Stomach (tissue), 9 donors: Measurements from ENCODE around the gene MMP19. TPM values are rescaled to one million over a fixed set of nuclear protein-coding genes. Genes with fewer than 3 reads are reported as not detected.

ENCODE experiments used
- DNase-seq, 2 donors: peaks; one replicate each; pipeline versions ENCODE4 v3.0.0 to v3.0.0-alpha.2; 2013 to 2019
- H3K27ac ChIP-seq, 5 donors: fragments of 200-600 bp in 4 of 5; sonication (generic) in 4 of 5; one replicate each; pipeline ENCODE4 v1.5.1; 2013 to 2019; ENCODE audit warnings: mild to moderate bottlenecking in 1 of 5, moderate library complexity in 1 of 5
- H3K27me3 ChIP-seq, 3 donors: fragments of 200-600 bp; sonication (generic); one replicate each; pipeline ENCODE4 v1.5.1; 2017 to 2019; ENCODE audit warnings: mixed run types in 1 of 3
- H3K36me3 ChIP-seq, 4 donors: fragments of 200-600 bp; sonication (generic); 1 replicate in 3 of 4; 2 replicates in 1 of 4; pipeline ENCODE4 v1.5.1; 2016 to 2019
- H3K4me1 ChIP-seq, 4 donors: fragments of 200-600 bp; sonication (generic); one replicate each; pipeline ENCODE4 v1.5.1; 2016 to 2019
- H3K4me3 ChIP-seq, 4 donors: fragments of 200-600 bp; sonication (generic) in 3 of 4; one replicate each; pipeline ENCODE4 v1.5.1; 2016 to 2019; ENCODE audit warnings: mild to moderate bottlenecking in 1 of 4
- H3K9me3 ChIP-seq, 4 donors: fragments of 200-600 bp; sonication (generic); one replicate each; pipeline ENCODE4 v1.5.1; 2016 to 2019
- EP300 ChIP-seq: sonication (generic); formaldehyde crosslinking; IDR thresholded peaks from one replicate; pipeline ENCODE4 v1.6.1; 2017; ENCODE audit warnings: antibody characterized with exemption
- POLR2A ChIP-seq, 4 donors: fragments of 450-650 bp; IDR thresholded peaks; one replicate each; pipeline ENCODE4 v1.6.1; 2016; ENCODE audit warnings: antibody characterized with exemption in 4 of 4, control low read depth in 2 of 4, mild to moderate bottlenecking in 1 of 4, moderate library complexity in 1 of 4
- POLR2AphosphoS5 ChIP-seq, 3 donors: sonication (generic); formaldehyde crosslinking; IDR thresholded peaks; one replicate each; pipeline ENCODE4 v1.6.1; 2016; ENCODE audit warnings: antibody characterized with exemption in 3 of 3
- WGBS, 5 donors: extraction: QIAGEN DNeasy Blood & Tissue Kit in 3 of 5; methylation state at CpG; one replicate each; pipeline versions ENCODE4 v1.1.5 to v1.1.7; 2013 to 2018; 5-methylcytosine and 5-hydroxymethylcytosine counted together
- intact Hi-C: fragments of 100-400 bp; cut with DNase I; formaldehyde crosslinking; loops from one replicate; pipeline ENCODE4 v1.15.1; 2023; ENCODE audit warnings: low total_unique reads
- polyA plus RNA-seq, 3 donors: library from polyadenylated mRNA; stranded (reverse); fragments of 200-250 nt; gene quantifications; one replicate each; pipeline ENCODE4 v1.2.3, GENCODE V29; 2013
- total RNA-seq, 5 donors: library from RNA; depleted of rRNA; stranded (reverse); fragments of >200 nt; gene quantifications; one replicate each; pipeline versions ENCODE4 v1.1.0 to v1.2.3, GENCODE V29; 2014 to 2016
- TF ChIP-seq, protein P1 (sequence below), 7 experiments: fragments of 450-650 bp in 4 of 7; fragments of 200-600 bp in 3 of 7; sonication (generic) in 3 of 7; IDR thresholded peaks; one replicate each; pipeline ENCODE4 v1.5.1; 2016 to 2019; ENCODE audit warnings: antibody characterized with exemption in 7 of 7, control low read depth in 2 of 7, mild to moderate bottlenecking in 1 of 7
- donor health status: healthy with polysubstance abuse.
- donor health status: Bipolar disorder and iron deficiency.
- donor health status: healthy.

MMP19 gene
- total and polyA plus RNA-seq, 8 donors: 2.7 to 18.0 (median 10.5) TPM

GRCh38 chr12:55789893-55790292 lies 52.8 kb downstream of the MMP19 start:
- Histone ChIP-seq H3K36me3 (peaks cover 72 to 100% (median 96%) of the 10 kb centered on the region in 4 donors), H3K27ac (no peak overlapping the region), H3K9me3 (no peaks in the 10 kb centered on the region), H3K4me1 (no peaks in the 10 kb centered on the region), H3K27me3 (no peaks in the 10 kb centered on the region), H3K4me3 (no peak overlapping the region)
- intact Hi-C loops: loop anchor here (10.0 kb wide), 1 partner anchor 45 kb away; the partner anchor contains the start of gene GDF11
- no peak for DNase-seq
- 91 to 96% (median 93%) methylated on average over 4 of the region's 4 CpGs for WGBS, 5 donors
- TF ChIP-seq POLR2AphosphoS5 (IDR thresholded peaks at IDR 0.05) (no peak), POLR2A (IDR thresholded peaks at IDR 0.05) (no peak), EP300 (no peak)
- TF ChIP-seq, protein P1, sequence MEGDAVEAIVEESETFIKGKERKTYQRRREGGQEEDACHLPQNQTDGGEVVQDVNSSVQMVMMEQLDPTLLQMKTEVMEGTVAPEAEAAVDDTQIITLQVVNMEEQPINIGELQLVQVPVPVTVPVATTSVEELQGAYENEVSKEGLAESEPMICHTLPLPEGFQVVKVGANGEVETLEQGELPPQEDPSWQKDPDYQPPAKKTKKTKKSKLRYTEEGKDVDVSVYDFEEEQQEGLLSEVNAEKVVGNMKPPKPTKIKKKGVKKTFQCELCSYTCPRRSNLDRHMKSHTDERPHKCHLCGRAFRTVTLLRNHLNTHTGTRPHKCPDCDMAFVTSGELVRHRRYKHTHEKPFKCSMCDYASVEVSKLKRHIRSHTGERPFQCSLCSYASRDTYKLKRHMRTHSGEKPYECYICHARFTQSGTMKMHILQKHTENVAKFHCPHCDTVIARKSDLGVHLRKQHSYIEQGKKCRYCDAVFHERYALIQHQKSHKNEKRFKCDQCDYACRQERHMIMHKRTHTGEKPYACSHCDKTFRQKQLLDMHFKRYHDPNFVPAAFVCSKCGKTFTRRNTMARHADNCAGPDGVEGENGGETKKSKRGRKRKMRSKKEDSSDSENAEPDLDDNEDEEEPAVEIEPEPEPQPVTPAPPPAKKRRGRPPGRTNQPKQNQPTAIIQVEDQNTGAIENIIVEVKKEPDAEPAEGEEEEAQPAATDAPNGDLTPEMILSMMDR (IDR thresholded peaks at IDR 0.05): no peak

GRCh38 chr12:55789171-55789570 lies 53.6 kb downstream of the MMP19 start:
- no peak overlapping the region for H3K4me3 ChIP-seq
- H3K36me3 ChIP-seq: peaks cover 71 to 100% (median 96%) of the 10 kb centered on the region in 4 donors
- H3K4me1 ChIP-seq: no peaks in the 10 kb centered on the region
- WGBS, 5 donors: 86 to 93% (median 89%) methylated on average over 2 of the region's 2 CpGs
- intact Hi-C loops: no loop called here
- H3K9me3 ChIP-seq: no peaks in the 10 kb centered on the region
- H3K27ac ChIP-seq: no peak overlapping the region
- no peaks in the 10 kb centered on the region for H3K27me3 ChIP-seq
- peak in 1 of 2 donors; percentile 5 for DNase-seq
- no peak for TF ChIP-seq EP300
- no peak for TF ChIP-seq POLR2AphosphoS5 (IDR thresholded peaks at IDR 0.05)
- TF ChIP-seq POLR2A (IDR thresholded peaks at IDR 0.05): no peak
- TF ChIP-seq, protein P1 (IDR thresholded peaks at IDR 0.05): no peak

- Histone ChIP-seq H3K4me1 (no peaks in the 10 kb centered on the region), H3K27me3 (no peaks in the 10 kb centered on the region), H3K4me3 (no peak overlapping the region), H3K27ac (no peak overlapping the region), H3K36me3 (peaks cover 73 to 100% (median 96%) of the 10 kb centered on the region in 4 donors), H3K9me3 (no peaks in the 10 kb centered on the region)
- 90 to 95% (median 94%) methylated on average over 7 of the region's 7 CpGs for WGBS, 5 donors
- intact Hi-C loops: no loop called here
- DNase-seq: no peak
- TF ChIP-seq EP300 (no peak), POLR2AphosphoS5 (IDR thresholded peaks at IDR 0.05) (no peak), POLR2A (IDR thresholded peaks at IDR 0.05) (no peak)
- TF ChIP-seq, protein P1 (IDR thresholded peaks at IDR 0.05): no peak
Measured at GRCh38 chr12:55788546-55788945, 54.2 kb downstream of the MMP19 start.

Other genes with a start within 250 kb of the MMP19 start
- gene OR10P1, start 206.0 kb downstream of the MMP19 start, total RNA-seq: not detected
- gene OR10P1, start 206.0 kb downstream of the MMP19 start, polyA plus RNA-seq: not detected
- 100 to 1,000 TPM in 1 of 5 donors, 10 to 100 TPM in 4; 10.3 to 188 (median 58.0) TPM for gene ITGA7, start 135.0 kb downstream of the MMP19 start, total RNA-seq
- gene ITGA7, start 135.0 kb downstream of the MMP19 start, polyA plus RNA-seq: 10 to 100 TPM in 1 of 3 donors, 1 to 10 TPM in 2; 3.5 to 40.6 (median 5.8) TPM
- 100 to 1,000 TPM in 3 of 5 donors, 10 to 100 TPM in 2; 12.8 to 392 (median 114) TPM for gene BLOC1S1, start 126.9 kb downstream of the MMP19 start, total RNA-seq
- gene BLOC1S1, start 126.9 kb downstream of the MMP19 start, polyA plus RNA-seq: 100 to 1,000 TPM; 349 to 451 (median 411) TPM
- gene RDH5, start 122.5 kb downstream of the MMP19 start, total RNA-seq: 10 to 100 TPM in 3 of 5 donors, 1 to 10 TPM in 2; 4.0 to 41.2 (median 19.3) TPM
- gene RDH5, start 122.5 kb downstream of the MMP19 start, polyA plus RNA-seq: 10 to 100 TPM in 1 of 3 donors, 1 to 10 TPM in 2; 3.2 to 10.3 (median 9.7) TPM
- gene CD63, start 113.9 kb downstream of the MMP19 start, total RNA-seq: 1,000 to 10,000 TPM in 1 of 5 donors, 100 to 1,000 TPM in 3, 10 to 100 TPM in 1; 71.2 to 1,329 (median 399) TPM
- gene CD63, start 113.9 kb downstream of the MMP19 start, polyA plus RNA-seq: 100 to 1,000 TPM; 455 to 899 (median 803) TPM
- 1 to 10 TPM in 3 of 5 donors, under 1 TPM in 2; 0.29 to 4.6 (median 1.7) TPM for gene GDF11, start 99.8 kb downstream of the MMP19 start, total RNA-seq
- gene GDF11, start 99.8 kb downstream of the MMP19 start, polyA plus RNA-seq: 1 to 10 TPM; 1.1 to 6.5 (median 3.5) TPM
- gene SARNP, start 25.2 kb downstream of the MMP19 start, total RNA-seq: 100 to 1,000 TPM in 1 of 5 donors, 10 to 100 TPM in 4; 16.1 to 200 (median 60.1) TPM
- gene SARNP, start 25.2 kb downstream of the MMP19 start, polyA plus RNA-seq: 10 to 100 TPM; 93.1 to 99.3 (median 94.2) TPM
- gene ORMDL2, start 24.9 kb downstream of the MMP19 start, total RNA-seq: 10 to 100 TPM in 1 of 5 donors, 1 to 10 TPM in 2, under 1 TPM in 1, not detected in 1; 0.89 to 12.7 (median 4.3) TPM
- 10 to 100 TPM; 16.8 to 53.9 (median 33.7) TPM for gene ORMDL2, start 24.9 kb downstream of the MMP19 start, polyA plus RNA-seq
- 10 to 100 TPM in 3 of 5 donors, 1 to 10 TPM in 2; 7.2 to 30.8 (median 12.5) TPM for gene DNAJC14, start 13.3 kb downstream of the MMP19 start, total RNA-seq
- 10 to 100 TPM in 2 of 3 donors, 1 to 10 TPM in 1; 7.8 to 14.0 (median 10.5) TPM for gene DNAJC14, start 13.3 kb downstream of the MMP19 start, polyA plus RNA-seq
- gene PYM1, start 85.0 kb upstream of the MMP19 start, total RNA-seq: 10 to 100 TPM in 2 of 5 donors, 1 to 10 TPM in 3; 1.2 to 59.4 (median 9.8) TPM
- 10 to 100 TPM; 42.8 to 54.8 (median 42.8) TPM for gene PYM1, start 85.0 kb upstream of the MMP19 start, polyA plus RNA-seq
- gene DGKA, start 88.2 kb upstream of the MMP19 start, total RNA-seq: 100 to 1,000 TPM in 1 of 5 donors, 10 to 100 TPM in 4; 56.0 to 418 (median 92.0) TPM
- gene DGKA, start 88.2 kb upstream of the MMP19 start, polyA plus RNA-seq: 100 to 1,000 TPM in 1 of 3 donors, 10 to 100 TPM in 2; 13.0 to 123 (median 27.6) TPM
- 1 to 10 TPM in 2 of 5 donors, under 1 TPM in 2, not detected in 1; 0.58 to 4.0 (median 1.0) TPM for gene PMEL, start 123.1 kb upstream of the MMP19 start, total RNA-seq
- gene PMEL, start 123.1 kb upstream of the MMP19 start, polyA plus RNA-seq: 1 to 10 TPM in 2 of 3 donors, under 1 TPM in 1; 0.75 to 2.1 (median 1.3) TPM
- 100 to 1,000 TPM in 1 of 5 donors, 10 to 100 TPM in 3, 1 to 10 TPM in 1; 4.1 to 124 (median 12.3) TPM for gene CDK2, start 123.9 kb upstream of the MMP19 start, total RNA-seq
- 10 to 100 TPM; 12.5 to 18.4 (median 17.5) TPM for gene CDK2, start 123.9 kb upstream of the MMP19 start, polyA plus RNA-seq
- gene RAB5B, start 131.1 kb upstream of the MMP19 start, total RNA-seq: 100 to 1,000 TPM in 1 of 5 donors, 10 to 100 TPM in 4; 17.1 to 100 (median 75.1) TPM
- 10 to 100 TPM; 52.4 to 92.4 (median 61.3) TPM for gene RAB5B, start 131.1 kb upstream of the MMP19 start, polyA plus RNA-seq
- gene SUOX, start 154.3 kb upstream of the MMP19 start, total RNA-seq: 10 to 100 TPM in 2 of 5 donors, 1 to 10 TPM in 3; 9.0 to 67.7 (median 10.0) TPM
- gene SUOX, start 154.3 kb upstream of the MMP19 start, polyA plus RNA-seq: 10 to 100 TPM in 2 of 3 donors, 1 to 10 TPM in 1; 8.4 to 14.3 (median 11.8) TPM
- gene IKZF4, start 178.1 kb upstream of the MMP19 start, total RNA-seq: 10 to 100 TPM in 1 of 5 donors, 1 to 10 TPM in 4; 2.3 to 15.6 (median 3.5) TPM
- gene IKZF4, start 178.1 kb upstream of the MMP19 start, polyA plus RNA-seq: 1 to 10 TPM; 1.5 to 2.9 (median 2.4) TPM
- 100 to 1,000 TPM in 4 of 5 donors, 10 to 100 TPM in 1; 22.3 to 929 (median 265) TPM for gene RPS26, start 199.0 kb upstream of the MMP19 start, total RNA-seq
- gene RPS26, start 199.0 kb upstream of the MMP19 start, polyA plus RNA-seq: 1,000 to 10,000 TPM; 1,182 to 1,748 (median 1,390) TPM
- 100 to 1,000 TPM; 218 to 367 (median 286) TPM for gene ERBB3, start 237.2 kb upstream of the MMP19 start, total RNA-seq
- gene ERBB3, start 237.2 kb upstream of the MMP19 start, polyA plus RNA-seq: 10 to 100 TPM; 26.6 to 45.9 (median 43.1) TPM